Natural killer cell (primary cell): ENCODE results near the gene RPS21. TPM values are rescaled to one million over a fixed set of nuclear protein-coding genes. Genes with fewer than 3 reads are reported as not detected.

Experiments
- ATAC-seq, 3 donors: fragments of 150-1000 bp in 2 of 3; fragments of 200-7000 bp in 1 of 3; cut with Tn5 transposase; 1 replicate in 1 of 3; 2 replicates in 2 of 3; pipeline ENCODE4 v1.10.0; 2021; ENCODE audit warnings: mild to moderate bottlenecking in 2 of 3, moderate library complexity in 2 of 3
- DNase-seq, 2 donors: peaks; one replicate each; pipeline versions ENCODE4 v3.0.0 to v3.0.0-alpha.2; 2013 to 2021; ENCODE audit warnings: mixed read lengths in 1 of 2
- H3K27ac ChIP-seq: one replicate; pipeline ENCODE4 v1.5.1; 2013; ENCODE audit warnings: mild to moderate bottlenecking, low read length
- H3K27me3 ChIP-seq: one replicate; pipeline ENCODE4 v1.6.1; 2013; ENCODE audit warnings: low read length; ENCODE audit not compliant: control insufficient read depth, insufficient read depth
- H3K36me3 ChIP-seq: one replicate; pipeline ENCODE4 v1.6.1; 2013; ENCODE audit warnings: low read length; ENCODE audit not compliant: control insufficient read depth, insufficient read depth
- H3K4me1 ChIP-seq: one replicate; pipeline ENCODE4 v1.6.1; 2013; ENCODE audit warnings: low read length; ENCODE audit not compliant: control insufficient read depth, insufficient read depth
- H3K4me3 ChIP-seq: one replicate; pipeline ENCODE4 v1.5.1; 2013; ENCODE audit warnings: low read length
- H3K9me3 ChIP-seq: one replicate; pipeline ENCODE4 v1.6.1; 2013; ENCODE audit warnings: low read length; ENCODE audit not compliant: control insufficient read depth, insufficient read depth
- H3K27ac Mint-ChIP-seq, 2 donors: one replicate each; pipeline ENCODE4 v1.8.0; 2022; ENCODE audit warnings: mild to moderate bottlenecking in 2 of 2, mixed read lengths in 2 of 2, moderate library complexity in 1 of 2
- H3K27me3 Mint-ChIP-seq, 2 donors: one replicate each; pipeline ENCODE4 v1.8.0; 2022; ENCODE audit warnings: low read depth in 2 of 2, mixed read lengths in 2 of 2
- H3K36me3 Mint-ChIP-seq: one replicate; pipeline ENCODE4 v1.8.0; 2022; ENCODE audit warnings: mixed read lengths
- H3K4me1 Mint-ChIP-seq, 2 donors: one replicate each; pipeline ENCODE4 v1.8.0; 2022; ENCODE audit warnings: mixed read lengths in 2 of 2
- H3K4me3 Mint-ChIP-seq: one replicate; pipeline ENCODE4 v1.8.0; 2022; ENCODE audit warnings: mild to moderate bottlenecking, moderate library complexity, mixed read lengths
- H3K9me3 Mint-ChIP-seq, 2 donors: one replicate each; pipeline ENCODE4 v1.8.0; 2022; ENCODE audit warnings: mixed read lengths in 2 of 2
- CTCF ChIP-seq: fragments of 200-600 bp; IDR thresholded peaks from one replicate; pipeline ENCODE4 v1.8.0; 2022; ENCODE audit warnings: antibody characterized with exemption
- WGBS: methylation state at CpG from one replicate; pipeline ENCODE4 v1.1.7; 2013; ENCODE audit warnings: missing lambda C conversion rate; ENCODE audit not compliant: insufficient coverage; 5-methylcytosine and 5-hydroxymethylcytosine counted together
- intact Hi-C: fragments of 100-400 bp; cut with micrococcal nuclease; formaldehyde crosslinking; loops from one replicate; pipeline ENCODE4 v1.14.2; 2022
- total RNA-seq, 4 donors: library from RNA; stranded (reverse); fragments of 120-200 nt in 1 of 4; gene quantifications; one replicate each; pipeline versions ENCODE4 v1.2.3 to v1.2.4, GENCODE V29; 2013 to 2022

RPS21 gene
- total RNA-seq, 3 donors from 2014 or later (not counting 1 experiment from before 2014, with no cell fraction given), result 887 to 1,244 (median 1,112) TPM

GRCh38 chr20:62417981-62418708 lies 31.2 kb downstream of the RPS21 start:
- TF ChIP-seq CTCF, result no peak
- DNase-seq (no peak), ATAC-seq (no peak)
- H3K36me3 Mint-ChIP-seq, result no peaks in the 10 kb centered on the region
- no peak overlapping the region for H3K27ac ChIP-seq
- WGBS, result 84% methylated on average over 25 of the region's 25 CpGs
- intact Hi-C loops, result no loop called here
- no peaks in the 10 kb centered on the region for H3K4me1 ChIP-seq
- H3K27me3 Mint-ChIP-seq, result no peaks in the 10 kb centered on the region
- no peak overlapping the region for H3K4me3 Mint-ChIP-seq
- no peak overlapping the region for H3K4me3 ChIP-seq
- no peak overlapping the region for H3K27ac Mint-ChIP-seq
- no peaks in the 10 kb centered on the region for H3K9me3 ChIP-seq
- no peaks in the 10 kb centered on the region for H3K4me1 Mint-ChIP-seq
- no peaks in the 10 kb centered on the region for H3K36me3 ChIP-seq
- H3K27me3 ChIP-seq, result no peaks in the 10 kb centered on the region
- no peaks in the 10 kb centered on the region for H3K9me3 Mint-ChIP-seq

- intact Hi-C loops, result no loop called here
- DNase-seq, result no peak
- H3K9me3 ChIP-seq, result no peaks in the 10 kb centered on the region
- H3K9me3 Mint-ChIP-seq, result no peaks in the 10 kb centered on the region
- H3K27ac Mint-ChIP-seq, result no peak overlapping the region
- H3K4me1 ChIP-seq, result no peaks in the 10 kb centered on the region
- no peak for TF ChIP-seq CTCF
- H3K4me1 Mint-ChIP-seq, result no peaks in the 10 kb centered on the region
- H3K4me3 ChIP-seq, result no peak overlapping the region
- WGBS, result 83% methylated on average over 19 of the region's 19 CpGs
- no peaks in the 10 kb centered on the region for H3K36me3 ChIP-seq
- no peak overlapping the region for H3K4me3 Mint-ChIP-seq
- H3K27me3 ChIP-seq, result no peaks in the 10 kb centered on the region
- H3K36me3 Mint-ChIP-seq, result no peaks in the 10 kb centered on the region
- no peak overlapping the region for H3K27ac ChIP-seq
- no peak for ATAC-seq
- no peaks in the 10 kb centered on the region for H3K27me3 Mint-ChIP-seq
Observed at GRCh38 chr20:62418709-62419487, 32.0 kb downstream of the RPS21 start.

- H3K4me3 ChIP-seq, result no peak overlapping the region
- no peaks in the 10 kb centered on the region for H3K4me1 Mint-ChIP-seq
- H3K36me3 Mint-ChIP-seq, result no peaks in the 10 kb centered on the region
- 81% methylated on average over 9 of the region's 9 CpGs for WGBS
- no peaks in the 10 kb centered on the region for H3K27me3 Mint-ChIP-seq
- H3K9me3 Mint-ChIP-seq, result no peaks in the 10 kb centered on the region
- no peaks in the 10 kb centered on the region for H3K36me3 ChIP-seq
- DNase-seq, result no peak
- no peaks in the 10 kb centered on the region for H3K9me3 ChIP-seq
- H3K27ac Mint-ChIP-seq, result no peak overlapping the region
- H3K27me3 ChIP-seq, result no peaks in the 10 kb centered on the region
- H3K27ac ChIP-seq, result no peak overlapping the region
- no peak for ATAC-seq
- no peaks in the 10 kb centered on the region for H3K4me1 ChIP-seq
- no peak for TF ChIP-seq CTCF
- no peak overlapping the region for H3K4me3 Mint-ChIP-seq
- intact Hi-C loops, result no loop called here
Observed at GRCh38 chr20:62419759-62420158, 32.9 kb downstream of the RPS21 start.
